Mesenchymal stem cell (in vitro differentiated cells and primary cell): ENCODE data around the gene LAMTOR5.

Experiments used
- DNase-seq: peaks from one replicate; pipeline ENCODE4 v3.0.0-alpha.2; 2013
- H2AFZ ChIP-seq: one replicate; pipeline ENCODE4 v1.6.1; 2013; ENCODE audit warnings: low read depth, mild to moderate bottlenecking, control low read depth, inconsistent platforms, low read length, moderate library complexity
- H2AK5ac ChIP-seq: 2 replicates; pipeline ENCODE4 v1.6.1; 2013; ENCODE audit warnings: low read length, moderate library complexity, mild to moderate bottlenecking, inconsistent platforms; ENCODE audit not compliant: severe bottlenecking
- H2BK120ac ChIP-seq: one replicate; pipeline ENCODE4 v1.6.1; 2013; ENCODE audit warnings: low read depth, mild to moderate bottlenecking, inconsistent platforms, low read length, moderate library complexity
- H2BK12ac ChIP-seq, 2 experiments: one replicate each; pipeline ENCODE4 v1.6.1; 2013; ENCODE audit warnings: inconsistent platforms in 2 of 2, low read length in 2 of 2, mild to moderate bottlenecking in 2 of 2, moderate library complexity in 2 of 2, control low read depth in 1 of 2
- H2BK15ac ChIP-seq: one replicate; pipeline ENCODE4 v1.6.1; 2013; ENCODE audit warnings: mild to moderate bottlenecking, low read depth, inconsistent platforms; ENCODE audit not compliant: poor library complexity, severe bottlenecking
- H2BK5ac ChIP-seq: 2 replicates; pipeline ENCODE4 v1.6.1; 2013; ENCODE audit warnings: low read depth, mild to moderate bottlenecking, low read length, control low read depth, inconsistent platforms; ENCODE audit not compliant: poor library complexity, severe bottlenecking
- H3K14ac ChIP-seq, 2 experiments: one replicate each; pipeline ENCODE4 v1.6.1; 2013; ENCODE audit warnings: inconsistent platforms in 2 of 2, low read length in 2 of 2, control low read depth in 1 of 2, mild to moderate bottlenecking in 1 of 2, moderate library complexity in 1 of 2
- H3K18ac ChIP-seq, 2 experiments: one replicate each; pipeline ENCODE4 v1.6.1; 2013; ENCODE audit warnings: inconsistent platforms in 2 of 2, low read length in 2 of 2, control low read depth in 1 of 2, low read depth in 1 of 2, mild to moderate bottlenecking in 1 of 2
- H3K23ac ChIP-seq, 2 experiments: one replicate each; pipeline ENCODE4 v1.6.1; 2013; ENCODE audit warnings: inconsistent platforms in 2 of 2, low read length in 2 of 2, mild to moderate bottlenecking in 2 of 2, moderate library complexity in 2 of 2, control low read depth in 1 of 2
- H3K27ac ChIP-seq: 2 replicates; pipeline ENCODE4 v1.5.1; 2013; ENCODE audit warnings: mild to moderate bottlenecking, moderate library complexity, low read length, control low read depth, inconsistent platforms; ENCODE audit not compliant: poor library complexity, severe bottlenecking
- H3K27me3 ChIP-seq, 2 experiments: 2 replicates each; pipeline versions ENCODE4 v1.6.1 to v1.7.0; 2013; ENCODE audit warnings: low read length in 2 of 2, mild to moderate bottlenecking in 2 of 2, moderate library complexity in 2 of 2, control low read depth in 1 of 2, inconsistent platforms in 1 of 2; ENCODE audit not compliant: control insufficient read depth in 1 of 2, insufficient read depth in 1 of 2
- H3K36me3 ChIP-seq, 2 experiments: 2 replicates each; pipeline versions ENCODE4 v1.6.1 to v1.7.0; 2013; ENCODE audit warnings: low read length in 2 of 2, control low read depth in 1 of 2, inconsistent platforms in 1 of 2, low read depth in 1 of 2, mild to moderate bottlenecking in 1 of 2; ENCODE audit not compliant: insufficient read depth in 2 of 2, control insufficient read depth in 1 of 2
- H3K4ac ChIP-seq, 2 experiments: one replicate each; pipeline ENCODE4 v1.6.1; 2013; ENCODE audit warnings: inconsistent platforms in 2 of 2, low read length in 2 of 2, mild to moderate bottlenecking in 2 of 2, moderate library complexity in 2 of 2, control low read depth in 1 of 2, low read depth in 1 of 2
- H3K4me1 ChIP-seq: 2 replicates; pipeline ENCODE4 v1.6.1; 2013; ENCODE audit warnings: low read depth, low read length, control low read depth; ENCODE audit not compliant: control insufficient read depth, insufficient read depth
- H3K4me2 ChIP-seq: 2 replicates; pipeline ENCODE4 v1.6.1; 2013; ENCODE audit warnings: low read length, mild to moderate bottlenecking, inconsistent platforms; ENCODE audit not compliant: poor library complexity, severe bottlenecking
- H3K4me3 ChIP-seq, 2 experiments: 2 replicates each; pipeline versions ENCODE4 v1.5.1 to v1.7.0; 2013; ENCODE audit warnings: low read length in 2 of 2, mild to moderate bottlenecking in 2 of 2, control low read depth in 1 of 2, low read depth in 1 of 2; ENCODE audit not compliant: insufficient read depth in 1 of 2
- H3K79me1 ChIP-seq: replicated peaks from 2 replicates; pipeline ENCODE4 v1.6.1; 2013; ENCODE audit warnings: mild to moderate bottlenecking, control low read depth, low read length, inconsistent platforms; ENCODE audit not compliant: poor library complexity, severe bottlenecking
- H3K9ac ChIP-seq: 2 replicates; pipeline ENCODE4 v1.7.0; 2013; ENCODE audit warnings: mild to moderate bottlenecking, low read length, moderate library complexity
- H3K9me3 ChIP-seq: 2 replicates; pipeline ENCODE4 v1.7.0; 2013; ENCODE audit warnings: mild to moderate bottlenecking, low read length; ENCODE audit not compliant: control insufficient read depth
- H4K8ac ChIP-seq: one replicate; pipeline ENCODE4 v1.6.1; 2013; ENCODE audit warnings: inconsistent platforms, mild to moderate bottlenecking, low read length, moderate library complexity
- H4K91ac ChIP-seq: one replicate; pipeline ENCODE4 v1.6.1; 2013; ENCODE audit warnings: mild to moderate bottlenecking, low read length, inconsistent platforms
- WGBS: methylation state at CpG from one replicate; pipeline ENCODE4 v1.1.7; 2013; ENCODE audit warnings: mixed read lengths; 5-methylcytosine and 5-hydroxymethylcytosine counted together

The LAMTOR5 gene

GRCh38 chr1:110430366-110430765, 22.9 kb upstream of the LAMTOR5 start:
- Histone ChIP-seq H3K36me3 (no peaks in the 10 kb centered on the region), H3K27me3 (peaks cover 35 to 55% of the 10 kb centered on the region in 2 experiments), H3K23ac (no peak overlapping the region), H2BK120ac (no peak overlapping the region), H3K4me3 (no peak overlapping the region), H3K4me1 (peaks cover 4% of the 10 kb centered on the region), H3K14ac (no peak overlapping the region), H3K9ac (no peak overlapping the region), H3K9me3 (no peaks in the 10 kb centered on the region), H2AFZ (no peak overlapping the region), H3K79me1 (no peaks in the 10 kb centered on the region), H3K18ac (no peak overlapping the region), H3K27ac (no peak overlapping the region), H2BK12ac (no peak overlapping the region), H3K4ac (no peak overlapping the region), H4K91ac (no peak overlapping the region), H3K4me2 (no peak overlapping the region), H2BK5ac (no peak overlapping the region), H4K8ac (no peak overlapping the region), H2BK15ac (no peak overlapping the region), H2AK5ac (no peak overlapping the region)
- 75% methylated on average over 6 of the region's 6 CpGs for WGBS
- no peak for DNase-seq

GRCh38 chr1:110428946-110429345, 21.5 kb upstream of the LAMTOR5 start:
- Histone ChIP-seq H3K4ac (no peak overlapping the region), H2BK12ac (no peak overlapping the region), H3K4me1 (peaks cover 4% of the 10 kb centered on the region), H4K91ac (no peak overlapping the region), H2BK5ac (no peak overlapping the region), H3K9ac (no peak overlapping the region), H3K27me3 (peaks cover 28 to 54% of the 10 kb centered on the region in 2 experiments), H2AFZ (no peak overlapping the region), H3K23ac (no peak overlapping the region), H3K27ac (no peak overlapping the region), H3K4me3 (no peak overlapping the region), H3K4me2 (no peak overlapping the region), H3K18ac (no peak overlapping the region), H3K9me3 (no peaks in the 10 kb centered on the region), H2BK15ac (no peak overlapping the region), H4K8ac (no peak overlapping the region), H3K79me1 (no peaks in the 10 kb centered on the region), H3K14ac (no peak overlapping the region), H3K36me3 (no peaks in the 10 kb centered on the region), H2BK120ac (no peak overlapping the region), H2AK5ac (no peak overlapping the region)
- 72% methylated on average over 3 of the region's 4 CpGs for WGBS
- DNase-seq: no peak

GRCh38 chr1:110426854-110427253, 19.4 kb upstream of the LAMTOR5 start:
- Histone ChIP-seq H3K23ac (no peak overlapping the region), H2BK5ac (no peak overlapping the region), H2BK120ac (no peak overlapping the region), H3K27me3 (peaks cover 24 to 51% of the 10 kb centered on the region in 2 experiments), H2BK12ac (no peak overlapping the region), H3K9ac (no peak overlapping the region), H3K79me1 (no peaks in the 10 kb centered on the region), H3K27ac (no peak overlapping the region), H4K91ac (no peak overlapping the region), H2BK15ac (no peak overlapping the region), H3K9me3 (peaks cover 4% of the 10 kb centered on the region), H3K14ac (no peak overlapping the region), H3K4ac (no peak overlapping the region), H3K4me1 (no peaks in the 10 kb centered on the region), H3K18ac (no peak overlapping the region), H4K8ac (peak overlapping the region; percentile 48), H3K4me3 (no peak overlapping the region), H3K36me3 (no peaks in the 10 kb centered on the region), H3K4me2 (no peak overlapping the region), H2AFZ (no peak overlapping the region), H2AK5ac (no peak overlapping the region)
- WGBS: 67% methylated on average over 4 of the region's 4 CpGs
- DNase-seq: no peak

- Histone ChIP-seq H3K18ac (no peak overlapping the region), H3K4me1 (no peaks in the 10 kb centered on the region), H4K8ac (no peak overlapping the region), H3K23ac (peak overlapping the region in 1 of 2 experiments; percentile 80), H3K14ac (peak overlapping the region in 1 of 2 experiments; percentile 15), H2BK15ac (no peak overlapping the region), H3K9me3 (peaks cover 8% of the 10 kb centered on the region), H3K79me1 (no peaks in the 10 kb centered on the region), H3K4ac (no peak overlapping the region), H3K4me3 (no peak overlapping the region), H4K91ac (no peak overlapping the region), H3K4me2 (no peak overlapping the region), H2BK5ac (no peak overlapping the region), H2AK5ac (no peak overlapping the region), H3K27ac (no peak overlapping the region), H2BK120ac (no peak overlapping the region), H2AFZ (no peak overlapping the region), H3K27me3 (peaks cover 12 to 39% of the 10 kb centered on the region in 2 experiments), H3K9ac (no peak overlapping the region), H3K36me3 (no peaks in the 10 kb centered on the region), H2BK12ac (no peak overlapping the region)
- WGBS: 78% methylated on average over 9 of the region's 9 CpGs
- no peak for DNase-seq
Measured at GRCh38 chr1:110425612-110426152, 18.2 kb upstream of the LAMTOR5 start.
